Activated T-cell treated with anti-CD3 and anti-CD28 coated beads for 1 hour (primary cell): ENCODE data around the gene PDCD2L.
"Not testable (repeated sequence)": the region's sequence is repeated elsewhere in the genome, so short reads cannot be mapped to it uniquely, and the experiment has no call there.

ENCODE experiments used
- DNase-seq: peaks from one replicate; pipeline ENCODE4 v3.0.0-alpha.2; 2020; ENCODE audit warnings: low read depth

The PDCD2L gene

GRCh38 chr19:34418300-34418699 is 14.1 kb downstream of the PDCD2L start:
- DNase-seq = no peak

- DNase-seq = no peak
These were observed 22.0 kb downstream of the PDCD2L start for GRCh38 chr19:34426096-34426661.

- no peak for DNase-seq
These were observed 24.5 kb downstream of the PDCD2L start for GRCh38 chr19:34428549-34429285.

- no peak for DNase-seq
These were observed 25.4 kb downstream of the PDCD2L start for GRCh38 chr19:34429553-34429952.

- DNase-seq = peak; percentile 4
These were observed 26.8 kb downstream of the PDCD2L start for GRCh38 chr19:34430738-34431625.

GRCh38 chr19:34431681-34432402 is 27.6 kb downstream of the PDCD2L start:
- DNase-seq = no peak

GRCh38 chr19:34432797-34433196 is 28.6 kb downstream of the PDCD2L start:
- DNase-seq = no peak

- DNase-seq = no peak
These were observed 32.5 kb downstream of the PDCD2L start for GRCh38 chr19:34436716-34437115.

- DNase-seq = no peak
These were observed 44.0 kb downstream of the PDCD2L start for GRCh38 chr19:34448191-34448590.

GRCh38 chr19:34452723-34453122 is 48.5 kb downstream of the PDCD2L start:
- no peak for DNase-seq

- DNase-seq = no peak
These were observed 49.9 kb downstream of the PDCD2L start for GRCh38 chr19:34454091-34454490.

- DNase-seq = no peak
These were observed 50.5 kb downstream of the PDCD2L start for GRCh38 chr19:34454685-34455084.

- not testable (repeated sequence) for DNase-seq
These were observed 51.7 kb downstream of the PDCD2L start for GRCh38 chr19:34455783-34456480.

- no peak for DNase-seq
These were observed 53.2 kb downstream of the PDCD2L start for GRCh38 chr19:34457446-34457845.

- no peak for DNase-seq
These were observed 54.5 kb downstream of the PDCD2L start for GRCh38 chr19:34458677-34459076.

GRCh38 chr19:34459614-34460013 is 55.4 kb downstream of the PDCD2L start:
- no peak for DNase-seq

- no peak for DNase-seq
These were observed 57.3 kb downstream of the PDCD2L start for GRCh38 chr19:34461375-34462100.

GRCh38 chr19:34464785-34465184 is 60.6 kb downstream of the PDCD2L start:
- DNase-seq = not testable (repeated sequence)

GRCh38 chr19:34468409-34468808 is 64.2 kb downstream of the PDCD2L start:
- DNase-seq = no peak

GRCh38 chr19:34469026-34469425 is 64.8 kb downstream of the PDCD2L start:
- not testable (repeated sequence) for DNase-seq
